Osteoblast (primary cell): ENCODE measurements around the gene SVOPL. TPM values are rescaled to one million over a fixed set of nuclear protein-coding genes. Genes with fewer than 3 reads are reported as not detected.

Source experiments
- DNase-seq: peaks from one replicate; pipeline ENCODE4 v3.0.0; 2011; ENCODE audit warnings: low spot score, mixed read lengths; ENCODE audit not compliant: insufficient read length; ENCODE audit errors: missing footprints
- H2AFZ ChIP-seq: 2 replicates; pipeline ENCODE4 v1.6.0; 2011; ENCODE audit warnings: mild to moderate bottlenecking, low read length
- H3K27ac ChIP-seq: 2 replicates; pipeline ENCODE4 v1.5.1; 2011; ENCODE audit warnings: mild to moderate bottlenecking, low read depth, low read length, moderate library complexity
- H3K27me3 ChIP-seq: 2 replicates; pipeline ENCODE4 v1.6.0; 2012; ENCODE audit warnings: mild to moderate bottlenecking, control low read depth, inconsistent platforms, low read length, moderate library complexity; ENCODE audit not compliant: insufficient read depth
- H3K36me3 ChIP-seq: 2 replicates; pipeline ENCODE4 v1.5.1; 2011; ENCODE audit warnings: mild to moderate bottlenecking, low read length, control low read depth, moderate library complexity; ENCODE audit not compliant: insufficient read depth
- H3K4me1 ChIP-seq: 2 replicates; pipeline ENCODE4 v1.5.1; 2011; ENCODE audit warnings: mild to moderate bottlenecking, low read length, control low read depth, moderate library complexity; ENCODE audit not compliant: insufficient read depth
- H3K4me2 ChIP-seq: 2 replicates; pipeline ENCODE4 v1.6.0; 2011; ENCODE audit warnings: mild to moderate bottlenecking, low read length; ENCODE audit not compliant: insufficient read depth
- H3K4me3 ChIP-seq: fragments of 200-600 bp; sonication (generic); 3 replicates; pipeline ENCODE4 v1.5.1; 2012; ENCODE audit warnings: mild to moderate bottlenecking, low read length, inconsistent platforms; ENCODE audit not compliant: insufficient read depth
- H3K79me2 ChIP-seq: 2 replicates; pipeline ENCODE4 v1.6.0; 2012; ENCODE audit warnings: mild to moderate bottlenecking, low read length, control low read depth, inconsistent platforms; ENCODE audit not compliant: insufficient read depth
- H3K9me3 ChIP-seq: 2 replicates; pipeline ENCODE4 v1.5.1; 2011; ENCODE audit warnings: low read depth, low read length, control low read depth
- H4K20me1 ChIP-seq: 2 replicates; pipeline ENCODE4 v1.6.0; 2012; ENCODE audit warnings: mild to moderate bottlenecking, low read length, control low read depth; ENCODE audit not compliant: insufficient read depth
- total RNA-seq: library from RNA; depleted of rRNA; stranded (reverse); fragments of >200 nt; gene quantifications from 2 replicates; pipeline ENCODE4 v1.2.3, GENCODE V29; 2012
- TF ChIP-seq, protein P1 (sequence below): IDR thresholded peaks from 2 replicates; pipeline ENCODE4 v1.5.1; 2011; ENCODE audit warnings: mild to moderate bottlenecking, low read depth, low read length, moderate library complexity; ENCODE audit errors: extremely low read depth

The SVOPL gene
- total RNA-seq, 1 donor, result not detected

DNA sequence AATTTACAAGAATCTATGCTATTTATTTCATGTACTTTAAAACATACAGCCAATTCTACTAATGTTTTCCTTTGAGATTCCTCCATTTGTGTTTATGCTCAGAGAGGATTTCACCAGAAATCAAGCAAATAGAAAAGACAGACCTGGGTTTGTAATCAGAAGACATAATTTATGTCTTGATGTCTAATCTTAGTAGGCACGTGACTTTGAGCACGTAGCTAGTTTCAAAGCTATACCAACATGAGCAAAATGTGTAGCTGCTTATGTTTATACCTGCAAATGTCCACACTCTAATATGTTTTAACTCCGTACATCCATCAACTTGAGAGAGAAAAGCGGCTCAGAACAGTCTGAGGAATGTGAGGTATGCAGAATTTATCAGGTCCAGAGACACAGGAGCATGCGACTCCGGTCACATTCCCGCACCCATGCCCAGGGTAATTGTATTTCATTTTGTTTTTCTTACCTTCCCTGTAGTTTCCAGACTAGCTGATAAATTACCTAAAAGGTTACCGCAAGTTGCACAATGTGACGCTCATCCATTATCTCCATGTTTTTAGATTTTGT lies 40.0 kb downstream of the SVOPL start:
- H3K79me2 ChIP-seq, result no peaks in the 10 kb centered on the region
- H3K36me3 ChIP-seq, result no peaks in the 10 kb centered on the region
- H2AFZ ChIP-seq, result no peak overlapping the region
- H3K4me2 ChIP-seq, result no peak overlapping the region
- no peak overlapping the region for H3K4me3 ChIP-seq
- peaks cover 2% of the 10 kb centered on the region for H3K27me3 ChIP-seq
- no peak for DNase-seq
- H3K9me3 ChIP-seq, result no peaks in the 10 kb centered on the region
- no peaks in the 10 kb centered on the region for H3K4me1 ChIP-seq
- TF ChIP-seq, protein P1, sequence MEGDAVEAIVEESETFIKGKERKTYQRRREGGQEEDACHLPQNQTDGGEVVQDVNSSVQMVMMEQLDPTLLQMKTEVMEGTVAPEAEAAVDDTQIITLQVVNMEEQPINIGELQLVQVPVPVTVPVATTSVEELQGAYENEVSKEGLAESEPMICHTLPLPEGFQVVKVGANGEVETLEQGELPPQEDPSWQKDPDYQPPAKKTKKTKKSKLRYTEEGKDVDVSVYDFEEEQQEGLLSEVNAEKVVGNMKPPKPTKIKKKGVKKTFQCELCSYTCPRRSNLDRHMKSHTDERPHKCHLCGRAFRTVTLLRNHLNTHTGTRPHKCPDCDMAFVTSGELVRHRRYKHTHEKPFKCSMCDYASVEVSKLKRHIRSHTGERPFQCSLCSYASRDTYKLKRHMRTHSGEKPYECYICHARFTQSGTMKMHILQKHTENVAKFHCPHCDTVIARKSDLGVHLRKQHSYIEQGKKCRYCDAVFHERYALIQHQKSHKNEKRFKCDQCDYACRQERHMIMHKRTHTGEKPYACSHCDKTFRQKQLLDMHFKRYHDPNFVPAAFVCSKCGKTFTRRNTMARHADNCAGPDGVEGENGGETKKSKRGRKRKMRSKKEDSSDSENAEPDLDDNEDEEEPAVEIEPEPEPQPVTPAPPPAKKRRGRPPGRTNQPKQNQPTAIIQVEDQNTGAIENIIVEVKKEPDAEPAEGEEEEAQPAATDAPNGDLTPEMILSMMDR, result no peak
- H3K27ac ChIP-seq, result no peak overlapping the region
- H4K20me1 ChIP-seq, result no peaks in the 10 kb centered on the region

DNA sequence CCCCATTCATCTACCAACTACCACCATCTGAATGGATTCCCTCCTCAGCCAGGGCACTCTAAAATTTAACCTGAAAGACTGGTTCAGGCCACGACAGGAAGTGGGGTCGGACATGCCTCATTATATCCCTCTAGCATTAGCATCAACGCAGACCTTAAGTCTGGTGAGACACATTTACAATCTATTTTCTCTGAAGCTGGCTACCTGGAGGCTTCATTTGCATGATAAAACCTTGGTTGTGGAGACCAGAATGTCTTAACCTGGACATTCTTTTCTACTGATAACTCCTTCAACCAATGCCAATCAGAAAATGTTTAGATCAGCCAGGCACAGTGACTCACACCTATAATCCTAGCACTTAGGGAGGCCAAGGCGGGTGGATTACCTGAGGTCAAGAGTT lies 42.3 kb downstream of the SVOPL start:
- Histone ChIP-seq H3K27me3 (no peaks in the 10 kb centered on the region), H3K36me3 (no peaks in the 10 kb centered on the region), H3K4me3 (no peak overlapping the region), H3K4me2 (no peak overlapping the region), H3K9me3 (no peaks in the 10 kb centered on the region), H2AFZ (no peak overlapping the region), H4K20me1 (no peaks in the 10 kb centered on the region), H3K79me2 (no peaks in the 10 kb centered on the region), H3K27ac (no peak overlapping the region), H3K4me1 (no peaks in the 10 kb centered on the region)
- TF ChIP-seq, protein P1, result no peak
- no peak for DNase-seq

GRCh38 chr7:138657854-138658386 lies 43.2 kb downstream of the SVOPL start:
- Histone ChIP-seq H3K27me3 (no peaks in the 10 kb centered on the region), H3K27ac (no peak overlapping the region), H2AFZ (no peak overlapping the region), H3K9me3 (no peaks in the 10 kb centered on the region), H3K4me2 (no peak overlapping the region), H3K36me3 (no peaks in the 10 kb centered on the region), H3K4me3 (no peak overlapping the region), H3K4me1 (no peaks in the 10 kb centered on the region), H4K20me1 (no peaks in the 10 kb centered on the region), H3K79me2 (no peaks in the 10 kb centered on the region)
- TF ChIP-seq, protein P1, result no peak
- DNase-seq, result no peak

- Histone ChIP-seq H3K36me3 (no peaks in the 10 kb centered on the region), H3K4me3 (no peak overlapping the region)
These were observed 44.2 kb downstream of the SVOPL start for GRCh38 chr7:138656952-138657351.

More at GRCh38 chr7:138656952-138657351, 44.2 kb downstream of the SVOPL start:
- DNase-seq, result no peak
- no peaks in the 10 kb centered on the region for H4K20me1 ChIP-seq
- no peak overlapping the region for H3K27ac ChIP-seq
- no peak overlapping the region for H3K4me2 ChIP-seq
- no peaks in the 10 kb centered on the region for H3K4me1 ChIP-seq
- H2AFZ ChIP-seq, result no peak overlapping the region
- no peaks in the 10 kb centered on the region for H3K27me3 ChIP-seq
- no peaks in the 10 kb centered on the region for H3K9me3 ChIP-seq
- TF ChIP-seq, protein P1, result no peak
- H3K79me2 ChIP-seq, result no peaks in the 10 kb centered on the region
